ENCODE data around the gene NR5A1. TPM values are rescaled to one million over a fixed set of nuclear protein-coding genes. Genes with fewer than 3 reads are reported as not detected.

The NR5A1 gene
- polyA plus RNA-seq, 1 experiment: not detected

DNA sequence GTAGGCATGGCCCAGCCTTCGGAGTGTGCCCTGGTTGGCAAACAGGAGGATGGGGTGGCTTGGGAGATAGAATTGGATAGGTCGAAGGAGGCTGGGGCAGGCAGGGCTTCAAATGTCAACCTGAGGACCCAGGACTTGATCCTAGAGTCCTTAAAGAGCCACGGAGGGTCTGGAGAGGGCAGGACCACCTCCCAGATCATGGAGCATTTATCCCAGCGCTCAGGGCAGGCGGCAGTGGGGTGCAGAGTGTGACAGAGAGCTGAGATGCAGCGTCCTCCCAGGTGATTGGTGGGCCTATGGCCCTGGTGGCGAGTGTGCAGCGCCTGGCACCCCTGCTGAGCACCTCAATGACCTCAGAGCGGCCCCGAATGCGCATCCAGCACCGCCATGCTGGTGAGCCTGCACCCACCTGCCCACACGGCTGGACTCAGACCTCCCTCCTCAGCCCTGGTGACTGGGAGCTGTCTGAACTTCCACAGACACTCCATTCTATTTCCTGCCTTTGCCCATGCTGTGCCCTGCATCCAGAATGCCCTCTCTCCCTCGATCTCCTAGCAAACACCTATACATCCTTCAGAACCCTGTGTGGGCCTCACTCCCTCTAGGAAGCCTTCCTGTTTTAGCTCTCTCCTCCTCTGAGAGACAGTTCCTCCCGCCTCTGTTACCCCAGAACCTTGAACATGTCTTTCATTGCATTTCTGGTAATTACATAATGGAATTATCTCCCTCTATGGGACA, 50.7 kb downstream of the NR5A1 start:
- POLR2A ChIA-PET: no interaction called here
- peaks cover 31% of the 10 kb centered on the region for H3K27me3 ChIP-seq (ENCODE audit: control insufficient read depth, insufficient read depth, low read length)

DNA sequence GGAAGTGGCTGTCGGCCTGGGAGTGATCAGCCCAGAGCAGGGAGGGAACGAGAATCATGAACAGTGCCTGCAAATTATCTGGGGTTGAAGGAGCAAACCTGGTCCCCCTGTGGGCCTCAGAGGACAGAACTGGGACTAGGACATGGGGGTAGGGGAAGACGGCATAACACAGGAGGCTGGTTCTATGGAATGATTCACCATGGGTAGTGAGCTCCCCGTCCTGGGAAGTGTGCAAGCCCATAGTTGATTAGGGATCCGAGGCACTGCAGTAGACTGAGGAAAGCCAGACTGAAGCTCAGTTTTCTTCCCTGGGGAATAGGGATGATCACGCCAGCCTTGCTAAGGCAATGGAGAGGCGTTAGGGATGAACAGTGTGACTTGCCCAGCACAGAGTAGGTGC, 51.4 kb downstream of the NR5A1 start:
- POLR2A ChIA-PET: no interaction called here
- CTCF ChIA-PET: interaction anchor here (1.0 kb wide), 1 partner anchor 81 kb away, joined by 3 read pairs; no protein-coding TSS in a partner anchor
- DNase-seq (ENCODE audit: low read depth, low spot score): no peak
- H3K9me3 ChIP-seq (ENCODE audit: control insufficient read depth, insufficient read depth, low read length): peaks cover 4% of the 10 kb centered on the region; the same call in 1 of the 2 replicates
- no peak overlapping the region for H3K27ac ChIP-seq (ENCODE audit: low read depth, low read length)
- peaks cover 34% of the 10 kb centered on the region for H3K27me3 ChIP-seq (ENCODE audit: control insufficient read depth, insufficient read depth, low read length)
- H3K4me3 ChIP-seq (ENCODE audit: low read depth, low read length): no peak overlapping the region
- TF ChIP-seq, protein P1, sequence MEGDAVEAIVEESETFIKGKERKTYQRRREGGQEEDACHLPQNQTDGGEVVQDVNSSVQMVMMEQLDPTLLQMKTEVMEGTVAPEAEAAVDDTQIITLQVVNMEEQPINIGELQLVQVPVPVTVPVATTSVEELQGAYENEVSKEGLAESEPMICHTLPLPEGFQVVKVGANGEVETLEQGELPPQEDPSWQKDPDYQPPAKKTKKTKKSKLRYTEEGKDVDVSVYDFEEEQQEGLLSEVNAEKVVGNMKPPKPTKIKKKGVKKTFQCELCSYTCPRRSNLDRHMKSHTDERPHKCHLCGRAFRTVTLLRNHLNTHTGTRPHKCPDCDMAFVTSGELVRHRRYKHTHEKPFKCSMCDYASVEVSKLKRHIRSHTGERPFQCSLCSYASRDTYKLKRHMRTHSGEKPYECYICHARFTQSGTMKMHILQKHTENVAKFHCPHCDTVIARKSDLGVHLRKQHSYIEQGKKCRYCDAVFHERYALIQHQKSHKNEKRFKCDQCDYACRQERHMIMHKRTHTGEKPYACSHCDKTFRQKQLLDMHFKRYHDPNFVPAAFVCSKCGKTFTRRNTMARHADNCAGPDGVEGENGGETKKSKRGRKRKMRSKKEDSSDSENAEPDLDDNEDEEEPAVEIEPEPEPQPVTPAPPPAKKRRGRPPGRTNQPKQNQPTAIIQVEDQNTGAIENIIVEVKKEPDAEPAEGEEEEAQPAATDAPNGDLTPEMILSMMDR (IDR thresholded peaks at IDR 0.05; ENCODE audit: low read depth, low read length): no peak

More for the DNA sequence above, 50.7 kb downstream of the NR5A1 start:
- Histone ChIP-seq H3K4me3 (ENCODE audit: low read depth, low read length) (no peak overlapping the region), H3K9me3 (ENCODE audit: control insufficient read depth, insufficient read depth, low read length) (peaks cover 4% of the 10 kb centered on the region; the same call in 1 of the 2 replicates), H3K27ac (ENCODE audit: low read depth, low read length) (no peak overlapping the region)
- CTCF ChIA-PET: interaction anchor here (1.0 kb wide), 1 partner anchor 80 kb away, joined by 3 read pairs; no protein-coding TSS in a partner anchor
- TF ChIP-seq, protein P1 (IDR thresholded peaks at IDR 0.05; ENCODE audit: low read depth, low read length): no peak
- no peak for DNase-seq (ENCODE audit: low read depth, low spot score)

DNA sequence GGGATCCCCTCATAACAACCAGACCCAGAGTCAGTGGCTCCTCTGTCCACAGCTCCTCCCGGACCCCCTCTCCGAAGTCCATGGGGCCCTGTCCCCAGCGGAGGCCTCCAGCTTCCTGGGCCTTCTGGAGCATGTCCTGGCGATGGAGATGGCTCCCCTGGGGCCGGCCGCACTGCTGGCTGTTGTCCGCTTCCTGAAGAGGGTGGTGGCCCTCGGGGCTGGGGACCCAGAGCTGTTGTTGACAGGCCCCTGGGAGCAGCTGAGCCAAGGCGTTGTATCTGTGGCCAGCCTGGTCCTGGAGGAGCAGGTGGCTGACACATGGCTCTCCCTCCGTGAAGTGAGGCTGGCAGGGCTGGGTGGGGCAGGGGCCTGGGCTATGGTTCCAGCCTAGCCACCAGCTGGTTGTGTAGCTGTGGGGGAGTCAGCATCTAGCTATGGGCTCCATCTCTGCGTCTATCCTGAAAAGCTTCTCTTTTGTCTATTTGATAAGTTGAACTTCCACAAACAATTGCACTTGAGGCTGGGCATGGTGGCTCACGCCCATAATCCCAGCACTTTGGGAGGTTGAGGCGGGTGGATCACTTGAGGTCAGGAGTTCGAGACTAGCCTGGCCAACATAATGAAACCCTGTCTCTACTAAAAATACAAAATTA, 52.3 kb downstream of the NR5A1 start:
- CTCF ChIA-PET: no interaction called here

DNA sequence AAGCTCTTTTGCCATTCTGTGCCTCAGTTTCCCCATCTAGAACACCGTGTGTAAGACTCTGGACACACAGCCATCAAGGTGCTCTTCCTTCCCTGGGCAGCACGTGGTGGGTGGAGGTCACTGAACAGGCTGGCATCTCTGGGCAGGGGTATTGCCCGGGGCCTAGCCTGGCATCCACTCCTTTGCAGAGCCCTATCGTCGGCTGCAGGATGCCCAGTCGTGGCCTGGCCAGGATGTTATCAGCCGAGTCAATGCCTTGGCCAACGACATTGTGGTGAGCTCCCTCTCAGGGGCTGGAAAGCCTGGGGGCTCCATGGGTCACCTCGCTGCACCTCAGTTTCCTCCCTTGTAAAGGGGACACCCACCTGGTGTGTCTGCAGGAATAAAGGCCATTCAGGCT, 52.9 kb downstream of the NR5A1 start:
- TF ChIP-seq, protein P1 (IDR thresholded peaks at IDR 0.05; ENCODE audit: low read depth, low read length): no peak
- peaks cover 46% of the 10 kb centered on the region for H3K27me3 ChIP-seq (ENCODE audit: control insufficient read depth, insufficient read depth, low read length)

More for the DNA sequence above, 52.3 kb downstream of the NR5A1 start:
- TF ChIP-seq, protein P1 (IDR thresholded peaks at IDR 0.05; ENCODE audit: low read depth, low read length): no peak
- Histone ChIP-seq H3K9me3 (ENCODE audit: control insufficient read depth, insufficient read depth, low read length) (peaks cover 5% of the 10 kb centered on the region; the same call in 1 of the 2 replicates), H3K27ac (ENCODE audit: low read depth, low read length) (no peak overlapping the region), H3K27me3 (ENCODE audit: control insufficient read depth, insufficient read depth, low read length) (peaks cover 41% of the 10 kb centered on the region), H3K4me3 (ENCODE audit: low read depth, low read length) (no peak overlapping the region)
- no peak for DNase-seq (ENCODE audit: low read depth, low spot score)
- POLR2A ChIA-PET: no interaction called here

More for the DNA sequence above, 52.9 kb downstream of the NR5A1 start:
- Histone ChIP-seq H3K27ac (ENCODE audit: low read depth, low read length) (no peak overlapping the region), H3K9me3 (ENCODE audit: control insufficient read depth, insufficient read depth, low read length) (peaks cover 8% of the 10 kb centered on the region; the same call in 1 of the 2 replicates), H3K4me3 (ENCODE audit: low read depth, low read length) (no peak overlapping the region)
- CTCF ChIA-PET: interaction anchor here (0.8 kb wide), 1 partner anchor 14 kb away, joined by 3 read pairs; no protein-coding TSS in a partner anchor
- DNase-seq (ENCODE audit: low read depth, low spot score): no peak
- POLR2A ChIA-PET: no interaction called here

All from AG04450 (cell line).